ENCODE measurements around the gene KCTD17.

KCTD17 gene

GRCh38 chr22:37051391-37052385 lies at the start of gene KCTD17:
Gene KCTD17 (plus strand): TSS chr22:37051742. CDS start chr22:37051761, 19 bp downstream.
- Mint-ChIP-seq H3K9me3 (no peaks in the 10 kb centered on the region), H3K27me3 (no peaks in the 10 kb centered on the region), H3K4me1 (peaks cover 7% of the 10 kb centered on the region), H3K36me3 (ENCODE audit: low read depth) (no peaks in the 10 kb centered on the region), H3K27ac (peak within 1 kb of the TSS; percentile 68), H3K4me3 (peak within 1 kb of the TSS; percentile 78)
- peak; percentile 82 for DNase-seq
- peak; percentile 97 for ATAC-seq

- H3K36me3 Mint-ChIP-seq (ENCODE audit: low read depth): no peaks in the 10 kb centered on the region
- no peaks in the 10 kb centered on the region for H3K4me1 Mint-ChIP-seq
- H3K4me3 Mint-ChIP-seq: no peak overlapping the region
- H3K27ac Mint-ChIP-seq: no peak overlapping the region
- H3K27me3 Mint-ChIP-seq: peaks cover 15% of the 10 kb centered on the region
- DNase-seq (no peak), ATAC-seq (no peak)
- H3K9me3 Mint-ChIP-seq: no peaks in the 10 kb centered on the region
These were observed 49.7 kb upstream of the KCTD17 start for GRCh38 chr22:37001826-37002225.

- H3K9me3 Mint-ChIP-seq: no peaks in the 10 kb centered on the region
- no peaks in the 10 kb centered on the region for H3K4me1 Mint-ChIP-seq
- no peak overlapping the region for H3K27ac Mint-ChIP-seq
- no peak overlapping the region for H3K4me3 Mint-ChIP-seq
- DNase-seq (no peak), ATAC-seq (no peak)
- H3K27me3 Mint-ChIP-seq: peaks cover 15% of the 10 kb centered on the region
- no peaks in the 10 kb centered on the region for H3K36me3 Mint-ChIP-seq (ENCODE audit: low read depth)
These were observed 48.9 kb upstream of the KCTD17 start for GRCh38 chr22:37002633-37003032.

GRCh38 chr22:37007651-37008050 lies 43.9 kb upstream of the KCTD17 start:
- no peaks in the 10 kb centered on the region for H3K36me3 Mint-ChIP-seq (ENCODE audit: low read depth)
- H3K4me3 Mint-ChIP-seq: no peak overlapping the region
- H3K9me3 Mint-ChIP-seq: no peaks in the 10 kb centered on the region
- no peaks in the 10 kb centered on the region for H3K4me1 Mint-ChIP-seq
- ATAC-seq (no peak), DNase-seq (no peak)
- no peak overlapping the region for H3K27ac Mint-ChIP-seq
- H3K27me3 Mint-ChIP-seq: peaks cover 17% of the 10 kb centered on the region

GRCh38 chr22:37008365-37008764 lies 43.2 kb upstream of the KCTD17 start:
- Mint-ChIP-seq H3K9me3 (no peaks in the 10 kb centered on the region), H3K4me1 (no peaks in the 10 kb centered on the region), H3K36me3 (ENCODE audit: low read depth) (no peaks in the 10 kb centered on the region), H3K4me3 (no peak overlapping the region), H3K27ac (no peak overlapping the region), H3K27me3 (peaks cover 17% of the 10 kb centered on the region)
- DNase-seq: no peak
- no peak for ATAC-seq

- peaks cover 15% of the 10 kb centered on the region for H3K27me3 Mint-ChIP-seq
- no peaks in the 10 kb centered on the region for H3K36me3 Mint-ChIP-seq (ENCODE audit: low read depth)
- H3K9me3 Mint-ChIP-seq: no peaks in the 10 kb centered on the region
- H3K4me1 Mint-ChIP-seq: no peaks in the 10 kb centered on the region
- H3K4me3 Mint-ChIP-seq: no peak overlapping the region
- ATAC-seq: no peak
- H3K27ac Mint-ChIP-seq: no peak overlapping the region
- no peak for DNase-seq
These were observed 42.1 kb upstream of the KCTD17 start for GRCh38 chr22:37009490-37009889.

GRCh38 chr22:37010174-37010573 lies 41.4 kb upstream of the KCTD17 start:
- Mint-ChIP-seq H3K27ac (no peak overlapping the region), H3K27me3 (peaks cover 11% of the 10 kb centered on the region), H3K4me1 (no peaks in the 10 kb centered on the region), H3K36me3 (ENCODE audit: low read depth) (no peaks in the 10 kb centered on the region), H3K4me3 (no peak overlapping the region), H3K9me3 (no peaks in the 10 kb centered on the region)
- DNase-seq: no peak
- ATAC-seq: no peak

- Mint-ChIP-seq H3K36me3 (ENCODE audit: low read depth) (no peaks in the 10 kb centered on the region), H3K4me1 (no peaks in the 10 kb centered on the region), H3K9me3 (no peaks in the 10 kb centered on the region), H3K4me3 (no peak overlapping the region), H3K27ac (no peak overlapping the region), H3K27me3 (peaks cover 10% of the 10 kb centered on the region)
- DNase-seq (no peak), ATAC-seq (no peak)
These were observed 40.6 kb upstream of the KCTD17 start for GRCh38 chr22:37010976-37011375.

GRCh38 chr22:37011472-37011871 lies 40.1 kb upstream of the KCTD17 start:
- Mint-ChIP-seq H3K27ac (no peak overlapping the region), H3K36me3 (ENCODE audit: low read depth) (no peaks in the 10 kb centered on the region)

GRCh38 chr22:37012262-37012904 lies 39.2 kb upstream of the KCTD17 start:
- H3K4me3 Mint-ChIP-seq: no peak overlapping the region

More at GRCh38 chr22:37011472-37011871, 40.1 kb upstream of the KCTD17 start:
- no peaks in the 10 kb centered on the region for H3K4me1 Mint-ChIP-seq
- ATAC-seq: no peak
- H3K9me3 Mint-ChIP-seq: no peaks in the 10 kb centered on the region
- H3K4me3 Mint-ChIP-seq: no peak overlapping the region
- peaks cover 6% of the 10 kb centered on the region for H3K27me3 Mint-ChIP-seq
- DNase-seq: no peak

GRCh38 chr22:37012956-37013355 lies 38.6 kb upstream of the KCTD17 start:
- no peaks in the 10 kb centered on the region for H3K4me1 Mint-ChIP-seq
- DNase-seq (no peak), ATAC-seq (no peak)
- no peak overlapping the region for H3K4me3 Mint-ChIP-seq
- H3K27me3 Mint-ChIP-seq: peaks cover 8% of the 10 kb centered on the region
- H3K36me3 Mint-ChIP-seq (ENCODE audit: low read depth): no peaks in the 10 kb centered on the region
- no peak overlapping the region for H3K27ac Mint-ChIP-seq
- H3K9me3 Mint-ChIP-seq: no peaks in the 10 kb centered on the region

More at GRCh38 chr22:37012262-37012904, 39.2 kb upstream of the KCTD17 start:
- Mint-ChIP-seq H3K36me3 (ENCODE audit: low read depth) (no peaks in the 10 kb centered on the region), H3K9me3 (no peaks in the 10 kb centered on the region), H3K4me1 (no peaks in the 10 kb centered on the region), H3K27me3 (peaks cover 5% of the 10 kb centered on the region), H3K27ac (no peak overlapping the region)
- no peak for DNase-seq
- no peak for ATAC-seq

- no peak for DNase-seq
These were observed 37.1 kb upstream of the KCTD17 start for GRCh38 chr22:37014415-37014806.

GRCh38 chr22:37014835-37015586 lies 36.5 kb upstream of the KCTD17 start:
- DNase-seq (no peak), ATAC-seq (no peak)
- H3K36me3 Mint-ChIP-seq (ENCODE audit: low read depth): no peaks in the 10 kb centered on the region
- H3K4me3 Mint-ChIP-seq: no peak overlapping the region
- no peak overlapping the region for H3K27ac Mint-ChIP-seq
- peaks cover 8% of the 10 kb centered on the region for H3K27me3 Mint-ChIP-seq
- no peaks in the 10 kb centered on the region for H3K9me3 Mint-ChIP-seq
- H3K4me1 Mint-ChIP-seq: peaks cover 5% of the 10 kb centered on the region

More at GRCh38 chr22:37014415-37014806, 37.1 kb upstream of the KCTD17 start:
- no peak for ATAC-seq
- no peak overlapping the region for H3K4me3 Mint-ChIP-seq
- H3K27me3 Mint-ChIP-seq: peaks cover 10% of the 10 kb centered on the region
- H3K4me1 Mint-ChIP-seq: peaks cover 3% of the 10 kb centered on the region
- no peaks in the 10 kb centered on the region for H3K9me3 Mint-ChIP-seq
- no peaks in the 10 kb centered on the region for H3K36me3 Mint-ChIP-seq (ENCODE audit: low read depth)
- no peak overlapping the region for H3K27ac Mint-ChIP-seq

GRCh38 chr22:37015587-37015878 lies 36.0 kb upstream of the KCTD17 start:
- H3K4me3 Mint-ChIP-seq: no peak overlapping the region
- H3K27ac Mint-ChIP-seq: no peak overlapping the region
- ATAC-seq (no peak), DNase-seq (no peak)
- H3K27me3 Mint-ChIP-seq: peaks cover 13% of the 10 kb centered on the region
- H3K4me1 Mint-ChIP-seq: peaks cover 10% of the 10 kb centered on the region
- H3K9me3 Mint-ChIP-seq: no peaks in the 10 kb centered on the region
- no peaks in the 10 kb centered on the region for H3K36me3 Mint-ChIP-seq (ENCODE audit: low read depth)

All from activated naive CD8-positive, alpha-beta T cell treated with anti-CD3 and anti-CD28 coated beads, Interleukin-2, amount 50 U/mL, for 24 hours (primary cell).